GM08714 (cell line): ENCODE data around the gene PHLPP1.

Experiments used
- H3K4me3 ChIP-seq: fragments of 200-500 bp; sonication (Bioruptor generic); 2 replicates; pipeline ENCODE4 v1.5.1; 2014; ENCODE audit warnings: mild to moderate bottlenecking, low read length, inconsistent platforms
- ZNF274 ChIP-seq: IDR thresholded peaks from 2 replicates; pipeline ENCODE4 v1.6.1; 2012; ENCODE audit warnings: mild to moderate bottlenecking, low read depth, low read length

The PHLPP1 gene

GRCh38 chr18:62973689-62974088 is 258.3 kb downstream of the PHLPP1 start:
- no peak for TF ChIP-seq ZNF274
- no peak overlapping the region for H3K4me3 ChIP-seq

- H3K4me3 ChIP-seq = no peak overlapping the region
- TF ChIP-seq ZNF274 = no peak
Observed at GRCh38 chr18:62974388-62974787, 259.0 kb downstream of the PHLPP1 start.

- H3K4me3 ChIP-seq = no peak overlapping the region
- TF ChIP-seq ZNF274 = no peak
Observed at GRCh38 chr18:62974928-62975675, 259.8 kb downstream of the PHLPP1 start.

GRCh38 chr18:62975785-62976184 is 260.4 kb downstream of the PHLPP1 start:
- no peak for TF ChIP-seq ZNF274

GRCh38 chr18:62976227-62976626 is 260.9 kb downstream of the PHLPP1 start:
- H3K4me3 ChIP-seq = no peak overlapping the region
- TF ChIP-seq ZNF274 = no peak

More at GRCh38 chr18:62975785-62976184, 260.4 kb downstream of the PHLPP1 start:
- H3K4me3 ChIP-seq = no peak overlapping the region

- no peak overlapping the region for H3K4me3 ChIP-seq
- TF ChIP-seq ZNF274 = no peak
Observed at GRCh38 chr18:62977512-62977911, 262.2 kb downstream of the PHLPP1 start.

GRCh38 chr18:62978251-62979049 is 263.1 kb downstream of the PHLPP1 start:
- H3K4me3 ChIP-seq = no peak overlapping the region
- TF ChIP-seq ZNF274 = no peak

GRCh38 chr18:62979176-62979575 is 263.8 kb downstream of the PHLPP1 start:
- H3K4me3 ChIP-seq = no peak overlapping the region
- TF ChIP-seq ZNF274 = no peak

GRCh38 chr18:62979900-62980299 is 264.6 kb downstream of the PHLPP1 start:
- TF ChIP-seq ZNF274 = no peak
- H3K4me3 ChIP-seq = no peak overlapping the region

- H3K4me3 ChIP-seq = no peak overlapping the region
Observed at GRCh38 chr18:62981566-62981965, 266.2 kb downstream of the PHLPP1 start.

GRCh38 chr18:62982600-62983251 is 267.4 kb downstream of the PHLPP1 start:
- no peak for TF ChIP-seq ZNF274
- no peak overlapping the region for H3K4me3 ChIP-seq

More at GRCh38 chr18:62981566-62981965, 266.2 kb downstream of the PHLPP1 start:
- no peak for TF ChIP-seq ZNF274

GRCh38 chr18:62984656-62985315 is 269.4 kb downstream of the PHLPP1 start:
- no peak for TF ChIP-seq ZNF274
- no peak overlapping the region for H3K4me3 ChIP-seq

- H3K4me3 ChIP-seq = no peak overlapping the region
- no peak for TF ChIP-seq ZNF274
Observed at GRCh38 chr18:62986490-62986889, 271.1 kb downstream of the PHLPP1 start.

GRCh38 chr18:62987055-62987830 is 271.9 kb downstream of the PHLPP1 start:
- no peak for TF ChIP-seq ZNF274

More at GRCh38 chr18:62987055-62987830, 271.9 kb downstream of the PHLPP1 start:
- no peak overlapping the region for H3K4me3 ChIP-seq
